Heart right ventricle (tissue), 16 donors: ENCODE data around the gene MNT. TPM values are rescaled to one million over a fixed set of nuclear protein-coding genes. Genes with fewer than 3 reads are reported as not detected.
A peak's percentile ranks its signal among the peaks of the same experiment; 100 is the strongest.

Experiments
- ATAC-seq, 8 donors: fragments of 200-7000 bp; cut with Tn5 transposase; one replicate each; pipeline ENCODE4 v1.9.1; 2020; ENCODE audit warnings: mild to moderate bottlenecking in 8 of 8, moderate library complexity in 8 of 8, moderate number of reproducible peaks in 1 of 8
- DNase-seq, 2 donors: peaks; one replicate each; pipeline ENCODE4 v3.0.0-alpha.2; 2020
- H3K27ac ChIP-seq, 10 donors: fragments of 200-600 bp; sonication (generic) in 2 of 10; one replicate each; pipeline versions ENCODE4 v1.5.0 to v1.8.0; 2020 to 2022; ENCODE audit warnings: mild to moderate bottlenecking in 3 of 10
- H3K27me3 ChIP-seq, 7 donors: fragments of 200-600 bp; one replicate each; pipeline ENCODE4 v1.8.0; 2021 to 2022; ENCODE audit warnings: mild to moderate bottlenecking in 2 of 7
- H3K36me3 ChIP-seq, 9 donors: fragments of 200-600 bp; sonication (generic) in 1 of 9; one replicate each; pipeline versions ENCODE4 v1.5.0 to v1.8.0; 2020 to 2022; ENCODE audit warnings: mild to moderate bottlenecking in 2 of 9
- H3K4me1 ChIP-seq, 9 donors: fragments of 200-600 bp; sonication (generic) in 1 of 9; one replicate each; pipeline versions ENCODE4 v1.5.0 to v1.8.0; 2020 to 2022; ENCODE audit warnings: mild to moderate bottlenecking in 4 of 9
- H3K4me3 ChIP-seq, 10 donors: fragments of 200-600 bp; sonication (generic) in 2 of 10; one replicate each; pipeline versions ENCODE4 v1.5.0 to v1.8.0; 2020 to 2022; ENCODE audit warnings: mild to moderate bottlenecking in 7 of 10, moderate library complexity in 2 of 10
- H3K9me3 ChIP-seq, 11 donors: fragments of 200-600 bp in 10 of 11; sonication (generic) in 2 of 11; one replicate each; pipeline versions ENCODE4 v1.5.0 to v1.8.0; 2013 to 2022; ENCODE audit warnings: mild to moderate bottlenecking in 2 of 11, control low read depth in 1 of 11, moderate library complexity in 1 of 11
- WGBS, 2 donors: extraction: QIAGEN DNeasy Blood & Tissue Kit; methylation state at CpG; one replicate each; pipeline ENCODE4 v1.1.7; 2013; ENCODE audit warnings: inconsistent platforms in 1 of 2; 5-methylcytosine and 5-hydroxymethylcytosine counted together
- intact Hi-C, 10 donors: fragments of 100-400 bp; cut with DNase I; formaldehyde crosslinking; loops; one replicate each; pipeline versions ENCODE4 v1.11.1 to v1.14.2; 2022
- polyA plus RNA-seq, 2 donors: library from polyadenylated mRNA; stranded (reverse); fragments of 200-250 nt; gene quantifications; one replicate each; pipeline ENCODE4 v1.2.3, GENCODE V29; 2013
- total RNA-seq, 10 donors: library from RNA; stranded (reverse); fragmentation: NEBNext Ultra II Directional in 3 of 10; extraction: Animal tissue kit (Norgen Biotek cat#: 25700) in 3 of 10; gene quantifications; one replicate each; pipeline versions ENCODE4 v1.2.1 to v1.2.4, GENCODE V29; 2021 to 2023
- TF ChIP-seq, protein P1 (sequence below), 9 donors: fragments of 200-600 bp; sonication (generic) in 2 of 9; IDR thresholded peaks; one replicate each; pipeline versions ENCODE4 v1.5.0 to v1.8.0; 2021 to 2022; ENCODE audit warnings: antibody characterized with exemption in 9 of 9, mild to moderate bottlenecking in 5 of 9, moderate library complexity in 1 of 9
- donor health status: Arrhythmogenic right ventricular cardiomyopathy.
- donor health status: ischemic (EF 13 %, LVEDD 7.1; RV severe dilation, severe dysfunction).
- donor health status: healthy with polysubstance abuse.
- donor health status: DM: no; HTN: yes; CAD: no.
- donor health status: DM: no; HTN: no; CAD: no.
- donor health status: ischemic (EF 25% LVEDD 6.9; RV normal size, moderate dysfunction).
- donor health status: ischemic (EF 25% LVEDD 5.7; RV mildly dilated, moderate dysfunction).
- donor health status: healthy.
- donor health status: DM: yes; HTN: yes; CAD: no.
- donor health status: Ischemic cardiomyopathy.
- donor health status: ischemic (EF 35%, LVEDD 5.7; RV mildly dilated, moderate dysfunction).
- donor health status: nonischemic (EF 11% LVEDD 7.7; RV severe dilation, severe dysfunction).
- donor health status: DM: yes; HTN: yes; CAD: no.
- donor health status: PGD.
- donor health status: ischemic (EF 29% LVEDD 5.4; RV normal size, mild dysfunction).
- donor health status: nonischemic (EF 23%, LVEDD 6.1; RV moderate dilation, normal function).

Gene MNT
- total and polyA plus RNA-seq, 12 donors, result 5.0 to 14.1 (median 11.0) TPM

- 2% methylated on average over 17 of the region's 17 CpGs for WGBS, 2 donors
- no peak for DNase-seq
These were observed 65.1 kb downstream of the MNT start for GRCh38 chr17:2335726-2336214.

More at GRCh38 chr17:2335726-2336214, 65.1 kb downstream of the MNT start:
- peaks cover 0 to 49% (median 42%) of the 10 kb centered on the region in 9 donors for H3K36me3 ChIP-seq
- TF ChIP-seq, protein P1, sequence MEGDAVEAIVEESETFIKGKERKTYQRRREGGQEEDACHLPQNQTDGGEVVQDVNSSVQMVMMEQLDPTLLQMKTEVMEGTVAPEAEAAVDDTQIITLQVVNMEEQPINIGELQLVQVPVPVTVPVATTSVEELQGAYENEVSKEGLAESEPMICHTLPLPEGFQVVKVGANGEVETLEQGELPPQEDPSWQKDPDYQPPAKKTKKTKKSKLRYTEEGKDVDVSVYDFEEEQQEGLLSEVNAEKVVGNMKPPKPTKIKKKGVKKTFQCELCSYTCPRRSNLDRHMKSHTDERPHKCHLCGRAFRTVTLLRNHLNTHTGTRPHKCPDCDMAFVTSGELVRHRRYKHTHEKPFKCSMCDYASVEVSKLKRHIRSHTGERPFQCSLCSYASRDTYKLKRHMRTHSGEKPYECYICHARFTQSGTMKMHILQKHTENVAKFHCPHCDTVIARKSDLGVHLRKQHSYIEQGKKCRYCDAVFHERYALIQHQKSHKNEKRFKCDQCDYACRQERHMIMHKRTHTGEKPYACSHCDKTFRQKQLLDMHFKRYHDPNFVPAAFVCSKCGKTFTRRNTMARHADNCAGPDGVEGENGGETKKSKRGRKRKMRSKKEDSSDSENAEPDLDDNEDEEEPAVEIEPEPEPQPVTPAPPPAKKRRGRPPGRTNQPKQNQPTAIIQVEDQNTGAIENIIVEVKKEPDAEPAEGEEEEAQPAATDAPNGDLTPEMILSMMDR (IDR thresholded peaks at IDR 0.05), result no peak
- H3K27ac ChIP-seq, result peak overlapping the region in 9 of 10 donors; percentile 70 to 92 (median 87)
- no peaks in the 10 kb centered on the region for H3K9me3 ChIP-seq
- peak overlapping the region; percentile 63 to 97 (median 86) for H3K4me3 ChIP-seq
- no peaks in the 10 kb centered on the region for H3K27me3 ChIP-seq
- no peak for ATAC-seq
- peaks cover 7 to 31% (median 25%) of the 10 kb centered on the region in 9 donors for H3K4me1 ChIP-seq
- intact Hi-C loops, result no loop called here

Other genes with a start within 250 kb of the MNT start
- gene SMG6, start 97.3 kb downstream of the MNT start, total RNA-seq, result 10 to 100 TPM; 13.6 to 28.1 (median 20.9) TPM
- 10 to 100 TPM; 16.8 to 19.3 TPM for gene SMG6, start 97.3 kb downstream of the MNT start, polyA plus RNA-seq
- gene SRR, start 97.1 kb downstream of the MNT start, total RNA-seq, result 10 to 100 TPM in 5 of 10 donors, 1 to 10 TPM in 5; 5.3 to 16.0 (median 9.8) TPM
- 1 to 10 TPM; 2.9 to 4.4 TPM for gene SRR, start 97.1 kb downstream of the MNT start, polyA plus RNA-seq
- 10 to 100 TPM; 17.9 to 30.5 (median 23.4) TPM for gene TSR1, start 64.6 kb downstream of the MNT start, total RNA-seq
- gene TSR1, start 64.6 kb downstream of the MNT start, polyA plus RNA-seq, result 10 to 100 TPM; 12.8 to 15.4 TPM
- gene SGSM2, start 63.6 kb downstream of the MNT start, total RNA-seq, result 10 to 100 TPM; 21.6 to 33.4 (median 27.0) TPM
- 10 to 100 TPM; 21.0 to 75.1 TPM for gene SGSM2, start 63.6 kb downstream of the MNT start, polyA plus RNA-seq
- gene METTL16, start 110.8 kb upstream of the MNT start, total RNA-seq, result 10 to 100 TPM; 18.5 to 31.9 (median 26.5) TPM
- gene METTL16, start 110.8 kb upstream of the MNT start, polyA plus RNA-seq, result 10 to 100 TPM in 1 of 2 donors, 1 to 10 TPM in 1; 9.9 to 31.4 TPM
- 100 to 1,000 TPM; 113 to 155 (median 132) TPM for gene PAFAH1B1, start 192.6 kb upstream of the MNT start, total RNA-seq
- gene PAFAH1B1, start 192.6 kb upstream of the MNT start, polyA plus RNA-seq, result 10 to 100 TPM; 39.3 to 42.4 TPM